Fibroblast of peridontal ligament (primary cell): ENCODE data around the gene TEC.
A peak's percentile ranks its signal among the peaks of the same experiment; 100 is the strongest.
"Not testable (repeated sequence)": the region's sequence is repeated elsewhere in the genome, so short reads cannot be mapped to it uniquely, and the experiment has no call there.

Source experiments
- DNase-seq: peaks from one replicate; pipeline ENCODE4 v3.0.0-alpha.2; 2010; ENCODE audit errors: extremely low read depth

The TEC gene

GRCh38 chr4:48268956-48269860, at the start of gene TEC:
TEC (minus strand) TSS chr4:48269838; CDS start chr4:48228614, 41,224 bp downstream.
- peak; percentile 31 for DNase-seq

- DNase-seq = peak; percentile 83
Observed at GRCh38 chr4:48315728-48316630, 46.3 kb upstream of the TEC start.

- DNase-seq = not testable (repeated sequence)
Observed at GRCh38 chr4:48314746-48315145, 45.1 kb upstream of the TEC start.

- DNase-seq = no peak
Observed at GRCh38 chr4:48311896-48312295, 42.3 kb upstream of the TEC start.

GRCh38 chr4:48308901-48309300, 39.3 kb upstream of the TEC start:
- DNase-seq = no peak

- no peak for DNase-seq
Observed at GRCh38 chr4:48307528-48307927, 37.9 kb upstream of the TEC start.

- DNase-seq = no peak
Observed at GRCh38 chr4:48305508-48305907, 35.9 kb upstream of the TEC start.

- peak; percentile 76 for DNase-seq
Observed at GRCh38 chr4:48300004-48300403, 30.4 kb upstream of the TEC start.

- DNase-seq = peak; percentile 45
Observed at GRCh38 chr4:48299560-48299959, 29.9 kb upstream of the TEC start.

- peak; percentile 18 for DNase-seq
Observed at GRCh38 chr4:48297256-48297846, 27.7 kb upstream of the TEC start.

GRCh38 chr4:48296365-48296764, 26.7 kb upstream of the TEC start:
- DNase-seq = no peak

- DNase-seq = peak; percentile 65
Observed at GRCh38 chr4:48295116-48295515, 25.5 kb upstream of the TEC start.

GRCh38 chr4:48292218-48292790, 22.7 kb upstream of the TEC start:
- DNase-seq = not testable (repeated sequence)

- peak; percentile 26 for DNase-seq
Observed at GRCh38 chr4:48290146-48290772, 20.6 kb upstream of the TEC start.

GRCh38 chr4:48286060-48286459, 16.4 kb upstream of the TEC start:
- not testable (repeated sequence) for DNase-seq

- DNase-seq = not testable (repeated sequence)
Observed at GRCh38 chr4:48285640-48286039, 16.0 kb upstream of the TEC start.

- DNase-seq = no peak
Observed at GRCh38 chr4:48275686-48276085, 6.0 kb upstream of the TEC start.

- DNase-seq = peak; percentile 55
Observed at GRCh38 chr4:48275247-48275646, 5.6 kb upstream of the TEC start.

- DNase-seq = no peak
Observed at GRCh38 chr4:48271626-48272025, 2.0 kb upstream of the TEC start.

- DNase-seq = no peak
Observed at GRCh38 chr4:48270951-48271473, 1.4 kb upstream of the TEC start.

- no peak for DNase-seq
Observed at GRCh38 chr4:48270523-48270897, 872 bp upstream of the TEC start.
